ENCODE measurements around the gene COLEC12.

The COLEC12 gene

DNA sequence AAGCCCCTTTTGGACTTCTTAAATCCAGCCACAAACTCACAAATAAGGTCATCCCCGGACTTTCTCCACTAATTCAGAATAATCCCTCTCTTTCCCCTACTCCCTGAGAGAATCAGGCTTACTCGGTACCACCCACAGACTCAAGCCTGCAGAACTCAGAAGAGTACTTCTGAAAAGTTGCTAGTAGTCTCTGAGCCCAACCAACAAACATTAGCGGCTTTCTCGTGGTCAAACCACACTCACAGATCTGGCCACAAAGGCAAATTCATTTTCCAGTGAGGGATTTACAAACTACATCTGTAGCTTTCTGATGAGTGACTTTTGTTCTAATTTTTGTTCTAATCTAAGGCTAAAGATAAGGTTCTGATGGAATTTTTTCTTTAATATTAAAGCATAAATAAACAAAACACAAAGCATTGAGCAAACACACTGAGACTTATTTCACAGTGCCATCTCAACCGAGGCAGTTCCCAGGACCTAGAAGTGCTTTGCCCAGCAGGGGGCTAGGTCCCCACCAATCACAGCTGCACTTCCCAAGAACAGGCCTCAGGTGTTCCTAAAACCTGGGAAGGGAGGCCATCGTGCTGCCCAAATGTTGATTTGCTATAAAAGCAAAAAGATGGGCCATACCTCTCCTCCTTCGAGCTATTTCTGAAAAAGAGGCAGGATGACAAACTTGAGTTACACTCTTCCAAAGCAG lies 110.7 kb downstream of the COLEC12 start:
- H3K27me3 ChIP-seq (ENCODE audit: insufficient read depth, low read length, poor library complexity, severe bottlenecking), result no peaks in the 10 kb centered on the region

DNA sequence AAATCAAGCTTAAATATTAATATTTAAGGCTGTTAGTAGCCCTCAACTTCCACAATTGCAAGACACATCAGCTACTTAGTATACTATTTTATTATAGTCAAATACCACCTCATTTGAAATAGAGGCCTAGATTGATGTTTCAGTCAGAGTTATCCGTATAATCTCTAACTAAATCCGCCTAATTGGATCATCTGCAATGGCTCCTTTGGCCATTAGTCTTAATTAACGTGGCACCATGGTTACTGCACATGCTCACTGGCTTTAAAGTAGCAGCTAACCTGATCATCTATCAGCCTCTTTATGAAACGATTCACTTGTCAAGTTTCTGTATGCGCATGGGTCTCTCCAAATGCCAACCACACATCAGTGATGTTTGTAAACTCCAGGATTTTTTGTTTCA lies 112.3 kb downstream of the COLEC12 start:
- no peak overlapping the region for H3K4me3 ChIP-seq (ENCODE audit: low read length, poor library complexity, severe bottlenecking)

More for the DNA sequence above, 110.7 kb downstream of the COLEC12 start:
- H3K4me1 ChIP-seq (ENCODE audit: insufficient read depth, low read length, poor library complexity, severe bottlenecking), result no peaks in the 10 kb centered on the region
- H4K20me1 ChIP-seq (ENCODE audit: insufficient read depth, low read length, poor library complexity, severe bottlenecking), result no peaks in the 10 kb centered on the region
- H3K4me3 ChIP-seq (ENCODE audit: low read length, poor library complexity, severe bottlenecking), result no peak overlapping the region
- no peak overlapping the region for H2AFZ ChIP-seq (ENCODE audit: low read length)
- H3K9me2 ChIP-seq (replicated peaks; ENCODE audit: low read depth, low read length), result no peaks in the 10 kb centered on the region
- H3K36me3 ChIP-seq (ENCODE audit: insufficient read depth, low read length), result no peaks in the 10 kb centered on the region
- TF ChIP-seq CTCF (conservative IDR thresholded peaks at IDR 0.05; ENCODE audit: low read length) (no peak; the same call in 1 of the 2 replicates), EZH2phosphoT487 (IDR thresholded peaks at IDR 0.05; ENCODE audit: borderline replicate concordance) (no peak)
- no peak overlapping the region for H3K4me2 ChIP-seq (ENCODE audit: low read depth, low read length, poor library complexity, severe bottlenecking)
- no peaks in the 10 kb centered on the region for H3K79me2 ChIP-seq (ENCODE audit: insufficient read depth, low read length)
- no peaks in the 10 kb centered on the region for H3F3A ChIP-seq (ENCODE audit: low read depth)
- no peaks in the 10 kb centered on the region; the same call in 1 of the 2 replicates for H3K9me3 ChIP-seq (ENCODE audit: insufficient read depth, low read depth, low read length)
- H3K9ac ChIP-seq (ENCODE audit: low read depth, low read length, poor library complexity, severe bottlenecking), result no peak overlapping the region

GRCh38 chr18:386994-387393 lies 113.5 kb downstream of the COLEC12 start:
- Histone ChIP-seq H3K4me1 (ENCODE audit: insufficient read depth, low read length, poor library complexity, severe bottlenecking) (no peaks in the 10 kb centered on the region), H3K9me3 (ENCODE audit: insufficient read depth, low read depth, low read length) (peaks cover 3% of the 10 kb centered on the region; the same call in 1 of the 2 replicates), H2AFZ (ENCODE audit: low read length) (no peak overlapping the region), H3K4me3 (ENCODE audit: low read length, poor library complexity, severe bottlenecking) (no peak overlapping the region), H3K79me2 (ENCODE audit: insufficient read depth, low read length) (no peaks in the 10 kb centered on the region), H3K9me2 (replicated peaks; ENCODE audit: low read depth, low read length) (no peaks in the 10 kb centered on the region), H3K4me2 (ENCODE audit: low read depth, low read length, poor library complexity, severe bottlenecking) (no peak overlapping the region), H3K36me3 (ENCODE audit: insufficient read depth, low read length) (no peaks in the 10 kb centered on the region), H3K9ac (ENCODE audit: low read depth, low read length, poor library complexity, severe bottlenecking) (no peak overlapping the region), H4K20me1 (ENCODE audit: insufficient read depth, low read length, poor library complexity, severe bottlenecking) (no peaks in the 10 kb centered on the region), H3K27me3 (ENCODE audit: insufficient read depth, low read length, poor library complexity, severe bottlenecking) (no peaks in the 10 kb centered on the region), H3F3A (ENCODE audit: low read depth) (no peaks in the 10 kb centered on the region)
- TF ChIP-seq CTCF (conservative IDR thresholded peaks at IDR 0.05; ENCODE audit: low read length) (no peak), EZH2phosphoT487 (IDR thresholded peaks at IDR 0.05; ENCODE audit: borderline replicate concordance) (no peak)

More for the DNA sequence above, 112.3 kb downstream of the COLEC12 start:
- Histone ChIP-seq H3K27me3 (ENCODE audit: insufficient read depth, low read length, poor library complexity, severe bottlenecking) (no peaks in the 10 kb centered on the region), H3K9ac (ENCODE audit: low read depth, low read length, poor library complexity, severe bottlenecking) (no peak overlapping the region), H3K9me2 (replicated peaks; ENCODE audit: low read depth, low read length) (no peaks in the 10 kb centered on the region), H3K4me2 (ENCODE audit: low read depth, low read length, poor library complexity, severe bottlenecking) (no peak overlapping the region), H3K9me3 (ENCODE audit: insufficient read depth, low read depth, low read length) (no peaks in the 10 kb centered on the region; the same call in 1 of the 2 replicates), H3K36me3 (ENCODE audit: insufficient read depth, low read length) (no peaks in the 10 kb centered on the region), H4K20me1 (ENCODE audit: insufficient read depth, low read length, poor library complexity, severe bottlenecking) (no peaks in the 10 kb centered on the region), H3K4me1 (ENCODE audit: insufficient read depth, low read length, poor library complexity, severe bottlenecking) (no peaks in the 10 kb centered on the region), H2AFZ (ENCODE audit: low read length) (no peak overlapping the region), H3F3A (ENCODE audit: low read depth) (no peaks in the 10 kb centered on the region), H3K79me2 (ENCODE audit: insufficient read depth, low read length) (no peaks in the 10 kb centered on the region)
- TF ChIP-seq CTCF (conservative IDR thresholded peaks at IDR 0.05; ENCODE audit: low read length) (no peak), EZH2phosphoT487 (IDR thresholded peaks at IDR 0.05; ENCODE audit: borderline replicate concordance) (no peak)
